Measurements from ENCODE around the gene FERMT3.

GRCh38 chr11:64173616-64174355 is 32.7 kb upstream of the FERMT3 start:
- no peak for TF ChIP-seq CTCF (IDR thresholded peaks at IDR 0.05)
- no peak for TF ChIP-seq POLR2A (IDR thresholded peaks at IDR 0.05)
